Breast epithelium (tissue), 4 donors: Measurements from ENCODE around the gene EVA1A. TPM values are rescaled to one million over a fixed set of nuclear protein-coding genes. Genes with fewer than 3 reads are reported as not detected.

Experiments used
- DNase-seq, 2 donors: peaks; one replicate each; pipeline ENCODE4 v3.0.0-alpha.2; 2019; ENCODE audit warnings: low spot score in 2 of 2
- H3K27ac ChIP-seq, 2 donors: fragments of 200-600 bp; sonication (generic) in 1 of 2; one replicate each; pipeline ENCODE4 v1.5.1; 2016 to 2019; ENCODE audit warnings: mild to moderate bottlenecking in 1 of 2
- H3K27me3 ChIP-seq, 2 donors: fragments of 200-600 bp; sonication (generic) in 1 of 2; one replicate each; pipeline versions ENCODE4 v1.5.1 to v1.6.0; 2017 to 2019; ENCODE audit warnings: control low read depth in 1 of 2, mild to moderate bottlenecking in 1 of 2
- H3K36me3 ChIP-seq: fragments of 200-600 bp; one replicate; pipeline ENCODE4 v1.5.1; 2019
- H3K4me1 ChIP-seq, 2 donors: fragments of 200-600 bp; sonication (generic); one replicate each; pipeline ENCODE4 v1.5.1; 2016 to 2019; ENCODE audit warnings: control low read depth in 1 of 2
- H3K4me3 ChIP-seq, 3 donors: fragments of 200-600 bp; sonication (generic); 1 replicate in 2 of 3; 2 replicates in 1 of 3; pipeline ENCODE4 v1.5.1; 2016 to 2019; ENCODE audit warnings: mild to moderate bottlenecking in 3 of 3, moderate library complexity in 2 of 3
- H3K9me3 ChIP-seq, 2 donors: fragments of 200-600 bp; sonication (generic) in 1 of 2; one replicate each; pipeline ENCODE4 v1.5.1; 2016 to 2019; ENCODE audit warnings: control low read depth in 1 of 2
- POLR2A ChIP-seq: fragments of 450-650 bp; IDR thresholded peaks from one replicate; pipeline ENCODE4 v1.6.1; 2016; ENCODE audit warnings: antibody characterized with exemption, mild to moderate bottlenecking, moderate library complexity
- POLR2AphosphoS5 ChIP-seq, 3 donors: sonication (generic); formaldehyde crosslinking; IDR thresholded peaks; one replicate each; pipeline ENCODE4 v1.6.1; 2017; ENCODE audit warnings: antibody characterized with exemption in 3 of 3
- intact Hi-C: fragments of 100-400 bp; cut with DNase I; formaldehyde crosslinking; loops from one replicate; pipeline ENCODE4 v1.15.1; 2023; ENCODE audit warnings: low total_unique reads
- total RNA-seq, 3 donors: library from RNA; depleted of rRNA; stranded (reverse); fragments of >200 nt; gene quantifications; one replicate each; pipeline ENCODE4 v1.1.0, GENCODE V29; 2016
- TF ChIP-seq, protein P1 (sequence below), 3 donors: fragments of 450-650 bp; IDR thresholded peaks; one replicate each; pipeline ENCODE4 v1.5.1; 2016 to 2017; ENCODE audit warnings: antibody characterized with exemption in 3 of 3, mild to moderate bottlenecking in 3 of 3, moderate library complexity in 3 of 3

The EVA1A gene
- total RNA-seq, 3 donors from 2014 or later: 5.2 to 10.4 TPM; not detected in 1

DNA sequence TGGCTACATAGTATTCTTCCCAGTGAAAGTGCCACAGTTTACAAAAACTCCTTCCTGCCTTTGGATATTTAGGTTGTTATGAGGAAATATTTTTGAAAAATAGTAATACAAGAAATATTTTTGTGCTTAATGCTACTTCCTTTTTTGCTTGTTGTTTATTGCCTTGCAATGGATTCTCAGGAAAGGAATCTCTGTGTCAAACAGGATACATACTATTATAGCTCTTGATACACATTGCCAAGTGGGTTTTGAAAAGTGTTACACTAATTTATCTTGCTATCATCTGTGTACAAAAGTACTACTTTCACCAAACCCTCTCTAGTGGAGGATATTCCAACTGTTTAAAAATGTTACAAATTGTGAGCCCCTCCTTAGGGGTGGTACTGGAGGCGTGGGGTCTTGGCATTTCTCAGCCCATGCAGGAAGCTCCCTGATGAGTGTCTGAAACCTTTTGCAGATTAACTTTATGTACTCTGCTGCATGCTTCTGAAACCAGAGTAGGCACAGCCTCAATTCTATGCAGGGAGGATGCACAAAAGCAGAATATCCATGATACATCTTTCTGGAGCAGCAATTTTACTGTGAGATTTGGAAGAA is 54.5 kb downstream of the EVA1A start:
- intact Hi-C loops: no loop called here
- no peak for DNase-seq
- no peak overlapping the region for H3K27ac ChIP-seq
- no peak overlapping the region for H3K4me3 ChIP-seq
- H3K27me3 ChIP-seq: no peaks in the 10 kb centered on the region
- H3K36me3 ChIP-seq: no peaks in the 10 kb centered on the region
- H3K4me1 ChIP-seq: no peaks in the 10 kb centered on the region
- H3K9me3 ChIP-seq: no peaks in the 10 kb centered on the region
- no peak for TF ChIP-seq POLR2A

DNA sequence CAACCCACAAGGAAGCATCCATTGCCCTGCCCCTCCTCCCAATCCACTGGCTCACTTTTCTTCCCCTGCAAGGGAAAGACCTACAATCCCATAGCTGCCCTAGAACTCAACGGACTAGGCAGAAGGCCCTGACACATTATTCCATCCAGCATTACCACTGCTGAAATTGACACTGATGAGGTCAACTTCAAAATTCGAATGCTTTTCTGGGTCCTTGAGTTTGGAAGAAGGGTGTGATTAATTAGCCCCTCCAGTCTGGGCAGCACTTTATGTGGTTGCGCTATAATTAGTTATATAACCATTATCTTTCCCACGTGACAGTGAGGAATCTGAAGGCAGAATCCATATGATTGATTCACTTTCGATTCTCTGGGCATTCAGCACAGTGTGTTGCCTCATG is 55.7 kb downstream of the EVA1A start:
- no peak for DNase-seq
- TF ChIP-seq POLR2AphosphoS5 (IDR thresholded peaks at IDR 0.05): no peak
- no peak for TF ChIP-seq POLR2A
- H3K4me3 ChIP-seq: no peak overlapping the region
- no peak overlapping the region for H3K27ac ChIP-seq
- no peaks in the 10 kb centered on the region for H3K9me3 ChIP-seq
- intact Hi-C loops: no loop called here
- no peaks in the 10 kb centered on the region for H3K27me3 ChIP-seq
- no peaks in the 10 kb centered on the region for H3K4me1 ChIP-seq
- H3K36me3 ChIP-seq: no peaks in the 10 kb centered on the region

DNA sequence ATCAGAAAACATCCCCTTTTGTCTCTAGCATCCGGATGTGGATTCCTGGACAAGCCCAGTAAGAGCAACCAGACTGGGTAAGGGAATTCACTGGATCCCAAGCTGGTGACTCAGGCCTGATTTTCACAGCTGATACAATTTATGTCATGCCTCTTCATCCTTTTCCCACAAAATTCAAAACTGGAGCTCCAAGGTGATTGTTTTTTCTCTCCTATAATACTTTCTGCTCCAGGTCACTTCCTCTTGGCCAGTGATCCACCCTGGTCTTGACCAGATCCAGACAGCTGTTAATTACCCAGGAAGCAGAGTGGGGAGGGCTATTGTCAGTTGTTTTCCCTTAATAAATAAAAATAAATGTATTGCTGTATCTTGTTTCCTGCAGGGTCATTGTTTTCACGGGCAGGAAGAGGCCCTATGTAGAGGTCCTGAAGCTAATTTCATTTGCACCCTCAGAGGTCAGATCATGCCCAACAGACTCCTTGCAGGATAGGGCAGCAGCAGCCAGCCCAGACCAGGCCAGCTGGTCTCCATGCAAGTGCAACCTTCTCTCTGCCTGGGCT is 57.6 kb downstream of the EVA1A start:
- no peaks in the 10 kb centered on the region for H3K9me3 ChIP-seq
- DNase-seq: no peak
- H3K27ac ChIP-seq: no peak overlapping the region
- no peak overlapping the region for H3K4me3 ChIP-seq
- no peaks in the 10 kb centered on the region for H3K36me3 ChIP-seq
- intact Hi-C loops: no loop called here
- TF ChIP-seq, protein P1, sequence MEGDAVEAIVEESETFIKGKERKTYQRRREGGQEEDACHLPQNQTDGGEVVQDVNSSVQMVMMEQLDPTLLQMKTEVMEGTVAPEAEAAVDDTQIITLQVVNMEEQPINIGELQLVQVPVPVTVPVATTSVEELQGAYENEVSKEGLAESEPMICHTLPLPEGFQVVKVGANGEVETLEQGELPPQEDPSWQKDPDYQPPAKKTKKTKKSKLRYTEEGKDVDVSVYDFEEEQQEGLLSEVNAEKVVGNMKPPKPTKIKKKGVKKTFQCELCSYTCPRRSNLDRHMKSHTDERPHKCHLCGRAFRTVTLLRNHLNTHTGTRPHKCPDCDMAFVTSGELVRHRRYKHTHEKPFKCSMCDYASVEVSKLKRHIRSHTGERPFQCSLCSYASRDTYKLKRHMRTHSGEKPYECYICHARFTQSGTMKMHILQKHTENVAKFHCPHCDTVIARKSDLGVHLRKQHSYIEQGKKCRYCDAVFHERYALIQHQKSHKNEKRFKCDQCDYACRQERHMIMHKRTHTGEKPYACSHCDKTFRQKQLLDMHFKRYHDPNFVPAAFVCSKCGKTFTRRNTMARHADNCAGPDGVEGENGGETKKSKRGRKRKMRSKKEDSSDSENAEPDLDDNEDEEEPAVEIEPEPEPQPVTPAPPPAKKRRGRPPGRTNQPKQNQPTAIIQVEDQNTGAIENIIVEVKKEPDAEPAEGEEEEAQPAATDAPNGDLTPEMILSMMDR (IDR thresholded peaks at IDR 0.05): no peak
- TF ChIP-seq POLR2A: no peak
- TF ChIP-seq POLR2AphosphoS5 (IDR thresholded peaks at IDR 0.05): no peak
- H3K27me3 ChIP-seq: no peaks in the 10 kb centered on the region
- no peaks in the 10 kb centered on the region for H3K4me1 ChIP-seq

DNA sequence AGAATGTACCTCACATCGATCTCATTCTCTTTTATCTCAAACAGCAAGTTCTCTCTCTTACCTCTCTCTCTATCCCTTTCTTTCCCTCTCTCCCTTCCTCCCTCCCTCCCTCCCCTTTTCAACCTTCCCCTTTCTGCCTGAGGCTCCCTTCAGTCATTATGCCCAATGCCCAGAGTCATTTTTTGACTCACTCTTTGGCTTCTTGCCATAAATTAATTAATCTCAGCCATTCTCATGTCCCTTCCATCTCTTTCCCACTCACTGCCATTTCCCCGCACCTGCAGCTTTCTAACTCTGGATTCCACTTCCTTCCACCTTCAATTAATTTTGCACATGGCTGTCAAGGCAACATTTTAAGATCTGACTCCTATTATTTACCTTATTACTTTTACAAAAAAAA is 60.1 kb downstream of the EVA1A start:
- DNase-seq: no peak
- intact Hi-C loops: no loop called here
- no peak overlapping the region for H3K4me3 ChIP-seq
- H3K9me3 ChIP-seq: no peaks in the 10 kb centered on the region
- TF ChIP-seq POLR2AphosphoS5 (IDR thresholded peaks at IDR 0.05) (no peak), POLR2A (no peak)
- TF ChIP-seq, protein P1 (IDR thresholded peaks at IDR 0.05): no peak
- no peaks in the 10 kb centered on the region for H3K27me3 ChIP-seq
- no peak overlapping the region for H3K27ac ChIP-seq
- H3K36me3 ChIP-seq: no peaks in the 10 kb centered on the region
- no peaks in the 10 kb centered on the region for H3K4me1 ChIP-seq

DNA sequence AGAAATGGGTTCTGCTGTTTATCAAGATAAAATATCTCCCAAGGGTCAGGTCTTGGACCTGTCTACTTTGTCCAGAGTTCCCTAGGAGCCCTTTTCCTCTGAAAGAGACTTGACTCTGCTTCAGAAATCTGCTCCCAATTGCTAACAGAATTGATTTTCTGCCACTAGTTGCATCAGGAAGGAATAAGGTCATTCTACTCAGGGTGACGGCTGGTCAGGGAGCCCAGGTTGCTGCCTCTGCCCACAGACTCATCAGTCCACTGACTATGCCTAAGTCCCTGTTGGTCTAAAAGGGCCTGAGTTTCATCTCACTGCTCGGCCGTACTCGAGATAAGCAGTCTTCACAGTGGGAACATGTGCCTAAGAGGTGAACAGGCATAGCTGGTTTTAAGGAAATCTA is 61.2 kb downstream of the EVA1A start:
- Histone ChIP-seq H3K27me3 (no peaks in the 10 kb centered on the region), H3K4me3 (no peak overlapping the region), H3K27ac (no peak overlapping the region), H3K9me3 (no peaks in the 10 kb centered on the region), H3K4me1 (no peaks in the 10 kb centered on the region), H3K36me3 (no peaks in the 10 kb centered on the region)
- TF ChIP-seq, protein P1 (IDR thresholded peaks at IDR 0.05): no peak
- TF ChIP-seq POLR2A: no peak
- TF ChIP-seq POLR2AphosphoS5 (IDR thresholded peaks at IDR 0.05): no peak
- intact Hi-C loops: no loop called here
- DNase-seq: no peak

DNA sequence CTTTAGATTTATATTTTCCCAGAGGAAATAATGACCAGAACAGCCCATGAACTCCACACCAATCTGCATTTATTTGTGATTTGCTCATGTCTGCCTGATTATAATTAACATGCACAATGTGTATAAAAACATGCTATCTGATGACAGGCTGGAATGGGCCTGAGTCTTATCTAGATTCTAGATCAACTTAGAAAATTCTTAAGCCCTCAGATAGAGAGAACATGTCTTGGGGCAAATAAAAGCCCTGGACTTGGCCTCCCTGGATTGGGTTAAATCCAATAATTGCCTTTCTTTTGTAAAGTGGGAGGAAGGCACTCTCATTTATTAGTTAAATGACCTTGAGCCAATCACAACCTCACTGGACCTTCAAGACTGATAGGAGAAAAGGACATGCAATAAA is 61.8 kb downstream of the EVA1A start:
- no peak for DNase-seq
- H3K4me3 ChIP-seq: no peak overlapping the region
- no peaks in the 10 kb centered on the region for H3K9me3 ChIP-seq
- TF ChIP-seq, protein P1 (IDR thresholded peaks at IDR 0.05): no peak
- TF ChIP-seq POLR2A (no peak), POLR2AphosphoS5 (IDR thresholded peaks at IDR 0.05) (no peak)
- no peaks in the 10 kb centered on the region for H3K27me3 ChIP-seq
- intact Hi-C loops: no loop called here
- no peak overlapping the region for H3K27ac ChIP-seq
- H3K36me3 ChIP-seq: no peaks in the 10 kb centered on the region
- H3K4me1 ChIP-seq: no peaks in the 10 kb centered on the region
